Esophagus muscularis mucosa (tissue), 4 donors: ENCODE measurements around the gene P3H3.

Experiments used
- CTCF ChIP-seq, 3 experiments: fragments of 200-600 bp in 2 of 3; fragments of 450-650 bp in 1 of 3; sonication (generic) in 2 of 3; IDR thresholded peaks; one replicate each; pipeline ENCODE4 v1.5.1; 2017 to 2019; ENCODE audit warnings: antibody characterized with exemption in 3 of 3, mild to moderate bottlenecking in 2 of 3, moderate library complexity in 1 of 3
- EP300 ChIP-seq: sonication (generic); formaldehyde crosslinking; IDR thresholded peaks from one replicate; pipeline ENCODE4 v1.6.1; 2017; ENCODE audit warnings: antibody characterized with exemption
- POLR2A ChIP-seq: fragments of 450-650 bp; IDR thresholded peaks from one replicate; pipeline ENCODE4 v1.6.1; 2017; ENCODE audit warnings: antibody characterized with exemption, moderate library complexity, mild to moderate bottlenecking, low read depth
- POLR2AphosphoS5 ChIP-seq, 2 donors: sonication (generic); formaldehyde crosslinking; IDR thresholded peaks; one replicate each; pipeline ENCODE4 v1.6.1; 2017; ENCODE audit warnings: antibody characterized with exemption in 2 of 2

DNA sequence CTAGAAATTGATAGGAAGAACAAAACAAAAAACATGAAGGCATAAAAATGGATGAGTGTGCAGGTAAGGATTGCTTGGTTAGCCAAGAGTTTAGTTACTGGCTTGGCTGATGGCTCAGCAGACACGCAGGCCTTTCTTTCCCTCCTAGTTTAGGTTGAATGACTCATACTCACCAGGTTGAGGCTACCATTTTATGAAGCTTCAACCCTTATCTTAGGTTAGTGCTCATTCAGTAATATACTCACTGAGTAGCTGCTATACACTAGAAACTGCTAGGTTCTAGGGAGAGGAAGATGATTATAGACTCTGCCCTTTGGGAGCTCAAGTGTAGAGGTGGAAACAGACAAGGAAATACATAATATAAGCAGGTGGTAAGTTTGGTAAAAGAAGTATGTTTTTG lies 6.0 kb downstream of the P3H3 start:
- TF ChIP-seq CTCF (IDR thresholded peaks at IDR 0.05), result no peak
- no peak for TF ChIP-seq POLR2AphosphoS5 (IDR thresholded peaks at IDR 0.05)
- no peak for TF ChIP-seq POLR2A
- TF ChIP-seq EP300, result no peak
